GM12891 (cell line): ENCODE data around the gene BBS1.

Source experiments
- POLR2A ChIP-seq: IDR thresholded peaks from 2 replicates; pipeline ENCODE4 v1.6.1; 2011; ENCODE audit warnings: low read depth, low read length, control low read depth
- POLR2AphosphoS5 ChIP-seq: IDR thresholded peaks from 2 replicates; pipeline ENCODE4 v1.6.1; 2011; ENCODE audit warnings: low read depth, low read length, control low read depth
- TAF1 ChIP-seq: IDR thresholded peaks from 2 replicates; pipeline ENCODE4 v1.6.1; 2011; ENCODE audit warnings: low read depth, low read length, control low read depth

DNA sequence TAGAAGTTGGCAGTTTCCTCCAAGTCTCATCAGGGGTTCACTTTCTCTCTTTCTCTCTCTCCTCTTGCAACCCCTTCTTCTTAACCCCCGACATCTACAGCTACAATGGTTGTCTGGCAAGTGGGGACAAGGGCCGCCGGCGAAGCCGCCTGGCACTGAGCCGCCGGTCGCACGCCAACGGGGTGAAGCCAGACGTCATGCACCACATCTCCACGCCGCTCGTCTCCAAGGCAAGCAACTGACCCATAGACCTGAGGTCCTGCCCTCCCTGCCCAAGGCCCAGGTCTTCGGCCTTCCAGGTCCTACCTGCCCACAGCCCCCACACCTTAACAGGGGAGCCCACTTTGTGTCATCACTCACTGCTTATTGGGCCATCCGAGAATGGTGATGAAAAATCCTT is 39.3 kb upstream of the BBS1 start:
- no peak for TF ChIP-seq POLR2AphosphoS5
- TF ChIP-seq TAF1, result no peak
- no peak for TF ChIP-seq POLR2A
